CD4-positive, alpha-beta T cell treated with Interleukin-15 for 1 hour (primary cell): ENCODE measurements around the gene LAMB3.
A peak's percentile ranks its signal among the peaks of the same experiment; 100 is the strongest.

ENCODE experiments used
- DNase-seq: peaks from one replicate; pipeline ENCODE4 v3.0.0-alpha.2; 2020

Gene LAMB3

DNA sequence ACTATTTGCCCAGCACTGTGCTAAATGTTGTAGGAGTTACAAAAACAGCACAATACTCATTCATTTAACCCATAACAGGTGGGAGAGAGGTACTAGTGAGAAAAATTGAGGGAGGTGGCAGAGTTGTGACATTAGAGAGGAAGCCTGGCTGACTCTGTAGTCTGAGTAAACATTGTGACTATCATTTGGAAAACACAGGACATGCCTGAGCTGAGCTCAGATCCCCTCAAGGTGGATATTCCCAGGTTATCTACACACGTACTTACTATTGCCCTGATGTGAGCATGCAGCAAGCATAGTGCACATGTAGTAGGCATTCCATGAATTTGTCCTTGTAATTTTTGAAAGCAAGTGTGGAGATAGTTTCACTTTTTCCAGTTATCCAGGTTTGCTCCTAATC, 57.8 kb downstream of the LAMB3 start:
- no peak for DNase-seq

- no peak for DNase-seq
These were observed 58.5 kb downstream of the LAMB3 start for GRCh38 chr1:209593747-209594146.

DNA sequence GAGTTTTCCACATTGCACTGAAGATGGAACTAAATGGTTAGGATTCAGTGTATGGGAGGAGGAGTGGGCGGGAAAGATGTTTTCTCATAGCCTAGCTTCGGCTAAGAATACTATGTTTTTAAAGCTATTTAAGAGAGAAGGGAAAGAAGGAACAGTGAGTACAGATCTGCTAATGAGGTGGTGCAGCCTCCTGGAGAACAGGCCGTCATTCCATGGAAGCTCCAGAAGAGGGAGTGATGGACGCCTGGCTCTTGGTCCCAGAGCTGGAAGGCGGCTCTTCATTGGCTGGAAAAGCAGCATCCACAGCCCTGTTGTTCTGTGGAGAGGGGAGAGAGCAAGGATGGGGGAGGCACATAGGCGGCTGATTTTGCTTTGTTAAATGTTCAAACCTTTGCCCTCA, 61.8 kb downstream of the LAMB3 start:
- DNase-seq = no peak

- no peak for DNase-seq
These were observed 62.4 kb downstream of the LAMB3 start for GRCh38 chr1:209589863-209590262.

GRCh38 chr1:209589440-209589839, 62.8 kb downstream of the LAMB3 start:
- no peak for DNase-seq

GRCh38 chr1:209587789-209588188, 64.4 kb downstream of the LAMB3 start:
- DNase-seq = no peak

DNA sequence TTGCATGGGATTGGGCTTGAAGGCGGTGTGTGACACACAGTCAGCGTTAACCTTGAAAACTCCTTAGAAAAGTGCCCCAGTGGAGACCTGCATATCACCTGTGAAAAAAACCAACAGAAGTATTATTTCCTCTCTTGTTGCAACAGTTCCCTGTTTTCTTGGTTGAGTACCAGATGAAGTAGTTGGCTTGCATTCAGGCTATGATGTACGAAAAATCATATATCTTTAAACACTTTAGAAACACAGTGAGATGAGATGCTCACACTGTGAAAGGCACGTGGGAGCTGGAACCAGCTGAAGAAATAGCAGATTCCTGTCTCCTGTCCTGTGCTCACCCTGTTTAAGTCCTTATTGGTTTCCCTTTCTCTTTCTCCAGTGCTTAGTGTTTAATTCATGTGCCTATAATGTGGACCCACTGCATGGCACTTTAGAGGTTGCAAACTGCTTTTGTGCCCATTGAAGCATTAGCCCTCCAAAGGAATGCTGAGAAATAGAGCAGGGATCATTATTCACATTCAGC, 65.9 kb downstream of the LAMB3 start:
- DNase-seq = no peak

DNA sequence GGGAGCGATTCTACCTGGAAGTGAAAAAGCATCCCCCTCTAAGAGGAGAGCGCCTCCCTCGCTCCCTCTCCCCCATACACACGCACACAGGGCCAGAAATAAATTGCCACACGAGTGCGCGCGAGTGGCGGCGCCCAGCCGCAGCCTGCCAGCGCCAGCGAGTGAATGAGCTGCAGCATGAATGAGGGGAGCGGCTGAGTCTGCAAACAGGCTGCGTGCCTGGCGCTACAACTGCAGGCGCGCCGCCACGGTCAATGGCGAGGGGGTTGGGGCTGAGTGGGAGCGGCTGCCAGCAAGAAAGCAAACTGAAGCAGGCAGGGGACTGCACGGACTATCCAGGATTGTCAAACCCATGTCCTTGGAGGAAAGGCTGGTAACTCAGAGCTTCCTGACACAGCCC, 66.6 kb downstream of the LAMB3 start:
- DNase-seq = no peak

DNA sequence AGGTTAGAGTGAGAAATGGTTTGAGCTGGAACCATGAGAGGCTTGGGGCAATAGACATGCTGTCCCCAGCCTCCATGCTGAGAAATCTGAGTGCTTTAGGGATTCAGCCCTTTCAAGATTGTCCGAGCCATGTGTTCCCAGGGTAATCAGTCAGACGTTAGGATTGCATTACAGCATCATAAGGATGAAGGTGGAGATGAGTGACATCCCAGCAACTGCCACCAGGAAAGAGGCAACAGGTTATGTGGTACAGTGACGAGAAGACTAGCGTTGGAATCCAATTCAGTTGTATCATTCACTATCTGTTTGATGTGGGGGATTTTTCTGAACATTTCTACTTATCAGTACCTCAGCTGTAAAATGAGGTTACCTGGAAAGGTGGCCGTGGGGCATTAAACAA, 67.0 kb downstream of the LAMB3 start:
- no peak for DNase-seq

- no peak for DNase-seq
These were observed 68.0 kb downstream of the LAMB3 start for GRCh38 chr1:209584231-209584672.

DNA sequence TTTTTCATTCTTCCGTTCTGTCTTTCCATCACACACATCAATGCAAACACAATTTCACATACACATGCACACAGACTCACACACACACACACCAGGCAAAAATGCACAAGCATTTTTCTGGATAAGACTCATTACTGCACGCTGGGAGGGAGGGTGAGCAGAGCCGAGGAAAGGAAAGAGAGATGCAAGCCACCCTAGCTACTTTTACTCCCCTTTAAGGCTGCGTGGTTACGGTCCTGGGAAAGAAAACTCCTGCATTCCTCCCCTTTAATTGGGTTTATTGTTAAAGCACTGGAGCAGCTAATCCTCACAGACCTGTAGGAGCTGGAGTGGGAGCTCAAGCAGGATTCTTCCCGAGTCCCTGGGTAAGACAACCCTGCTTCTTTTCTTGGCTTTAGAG, 68.8 kb downstream of the LAMB3 start, which contains the start of gene CAMK1G:
CAMK1G (plus strand) TSS at position 307 of the 400 bp plus-strand sequence. CDS start 11,270 bp downstream, outside the sequence.
- DNase-seq = no peak

GRCh38 chr1:209580577-209580976, 71.6 kb downstream of the LAMB3 start:
- DNase-seq = no peak

- DNase-seq = no peak
These were observed 74.9 kb downstream of the LAMB3 start for GRCh38 chr1:209577346-209577745.

DNA sequence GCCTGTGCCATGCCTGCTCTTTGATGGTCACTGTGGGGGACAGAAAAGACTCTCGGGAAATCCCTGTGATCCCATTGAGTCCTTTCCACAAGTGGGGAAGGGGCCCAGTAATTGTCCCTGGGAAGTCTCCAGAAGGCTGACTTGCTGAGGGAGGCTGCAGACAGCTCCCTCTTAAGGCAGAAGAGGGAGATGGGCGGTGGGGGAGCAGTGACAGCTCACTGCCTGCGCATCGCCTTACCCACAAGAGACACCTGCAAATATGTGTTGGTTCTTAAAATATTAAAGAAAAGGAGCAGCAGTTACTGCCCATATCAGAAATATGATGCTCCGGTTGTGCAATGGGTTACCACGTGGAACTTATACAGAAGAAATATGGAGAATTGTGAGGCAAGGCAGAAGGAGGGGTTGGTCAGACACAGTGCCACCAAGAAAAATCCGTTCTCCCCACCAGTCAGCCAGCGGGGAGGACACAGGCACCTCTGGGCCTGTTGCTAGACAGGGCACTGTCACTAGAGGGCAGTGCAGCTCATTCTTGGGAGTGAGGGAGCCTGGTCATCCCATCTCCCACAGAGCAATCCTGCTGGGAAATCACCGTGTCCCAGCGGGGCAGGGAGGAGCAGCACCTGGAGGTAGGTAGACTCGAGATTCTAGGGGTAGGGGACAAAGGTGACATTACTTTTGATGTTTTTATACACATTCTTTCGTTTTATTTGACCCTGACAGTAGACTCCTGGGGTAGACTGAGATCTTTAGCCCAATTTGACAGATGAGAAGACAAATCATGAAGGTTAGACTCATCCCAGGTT, 75.6 kb downstream of the LAMB3 start:
- peak; percentile 56 for DNase-seq

GRCh38 chr1:209570743-209571142, 81.5 kb downstream of the LAMB3 start:
- DNase-seq = no peak

DNA sequence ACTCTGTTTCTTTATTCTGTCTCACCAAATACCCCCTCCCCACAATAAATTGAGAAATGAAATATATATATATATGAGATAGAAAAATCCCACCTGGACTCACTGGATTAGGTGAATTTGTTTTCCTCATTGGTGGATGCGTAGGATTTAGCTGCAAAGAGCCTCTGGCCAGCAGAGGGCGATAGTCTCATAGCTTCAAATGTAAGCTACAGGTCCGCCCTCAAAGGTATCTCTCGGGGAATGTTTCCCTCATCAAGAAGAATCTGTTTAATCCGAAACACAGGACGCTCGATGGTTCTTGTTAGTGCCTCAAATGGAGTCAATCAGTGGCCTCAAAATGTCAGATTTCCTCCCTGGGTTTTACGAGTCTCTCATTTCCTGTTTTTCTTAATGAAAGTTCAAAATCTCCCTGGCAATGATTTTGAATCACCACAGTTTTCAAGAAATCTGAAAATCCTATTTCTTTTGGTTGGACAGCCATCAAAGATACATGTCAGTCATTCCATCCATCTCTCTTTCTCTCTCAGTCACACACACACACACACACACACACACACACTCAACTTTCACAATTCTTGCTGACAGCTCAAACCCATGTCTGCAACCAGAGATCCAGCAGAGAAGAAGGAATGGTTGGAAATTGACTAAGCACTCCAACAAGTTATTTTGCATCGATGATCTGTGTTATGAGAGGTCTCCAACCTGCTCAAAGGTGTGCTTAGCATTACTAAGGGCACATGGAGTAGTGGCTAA, 82.6 kb downstream of the LAMB3 start:
- DNase-seq = peak; percentile 49

DNA sequence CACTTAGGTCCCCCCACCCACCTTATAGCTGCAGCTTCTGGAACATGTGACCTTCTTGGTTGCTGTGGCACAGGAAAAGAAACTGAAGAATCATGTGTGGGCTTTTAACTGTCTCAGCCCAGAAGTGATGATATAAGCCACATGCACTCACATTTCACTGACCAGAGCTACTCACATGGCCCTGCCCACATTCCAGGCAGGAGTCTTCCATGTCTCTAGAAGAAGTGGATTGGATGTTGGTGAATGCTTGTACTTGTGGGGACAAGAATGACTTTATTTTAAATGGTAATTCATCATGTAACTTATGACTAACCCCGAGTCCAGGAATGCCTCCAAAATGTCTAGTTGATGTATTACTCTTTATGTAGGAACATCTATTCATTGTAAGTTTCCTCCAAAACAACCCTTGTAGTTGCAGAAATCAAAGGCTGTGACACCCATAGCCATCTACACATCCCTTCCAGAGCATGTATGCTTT, 84.5 kb downstream of the LAMB3 start:
- DNase-seq = no peak

DNA sequence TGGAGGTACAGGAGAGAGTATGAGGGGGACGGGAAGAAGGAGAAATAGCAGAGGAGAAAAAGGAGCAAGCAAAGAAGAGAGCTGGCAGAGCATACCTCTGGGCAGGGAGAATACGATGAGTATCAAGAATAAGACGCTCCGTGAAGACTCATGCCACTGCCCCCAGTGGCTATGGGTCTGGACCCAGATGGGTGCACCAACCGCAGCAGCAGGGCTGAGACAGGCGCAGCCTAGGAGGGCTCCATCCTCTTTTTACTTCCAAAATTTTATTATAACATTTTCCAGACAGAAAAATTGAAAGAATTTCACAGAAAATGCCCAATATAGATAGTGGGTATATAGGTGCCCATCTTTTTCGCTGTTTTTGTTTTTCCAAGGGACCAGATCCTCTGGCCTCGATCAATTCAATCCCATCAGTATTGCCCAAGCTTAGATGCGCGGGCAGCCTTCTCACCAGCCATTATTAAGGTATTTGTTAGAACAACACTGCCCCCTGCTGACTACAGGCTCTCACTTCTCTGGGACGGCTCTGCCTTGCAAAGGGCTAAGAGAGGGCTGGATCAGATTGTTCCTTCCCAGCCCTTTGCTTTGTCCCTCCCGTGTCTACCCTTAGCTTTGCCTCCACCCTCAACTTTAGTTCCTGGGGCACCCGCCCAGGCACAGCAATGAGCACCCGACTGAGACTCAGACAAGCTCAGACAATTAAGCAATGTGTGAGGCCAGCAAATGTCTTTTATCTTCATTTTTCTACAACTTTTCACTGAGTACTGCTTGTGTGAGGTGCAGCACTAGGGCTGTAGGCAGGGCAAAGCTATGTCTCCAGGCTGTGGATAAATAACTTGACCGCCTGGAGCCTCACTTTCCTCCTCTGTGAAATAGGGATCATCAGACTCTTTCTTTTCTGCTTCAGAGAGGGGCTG, 86.2 kb downstream of the LAMB3 start:
- peak; percentile 63 for DNase-seq
